H1 (cell line): Measurements from ENCODE around the gene ACVR1.

Experiments
- CHD1 ChIP-seq: IDR thresholded peaks from 2 replicates; pipeline ENCODE4 v1.6.1; 2012; ENCODE audit warnings: low read depth, low read length, improper control_type of control experiment
- CTCF ChIP-seq, 3 experiments: IDR thresholded peaks; 1 replicate in 2 of 3; 2 replicates in 1 of 3; pipeline versions ENCODE4 v1.5.1 to v1.6.1; 2011; ENCODE audit warnings: low read length in 3 of 3, mild to moderate bottlenecking in 3 of 3, inconsistent platforms in 2 of 3, low read depth in 1 of 3, moderate library complexity in 1 of 3; ENCODE audit not compliant: insufficient read depth in 1 of 3; ENCODE audit errors: control extremely low read depth in 1 of 3
- E2F6 ChIP-seq: IDR thresholded peaks from 2 replicates; pipeline ENCODE4 v1.6.1; 2012; ENCODE audit warnings: inconsistent platforms
- EP300 ChIP-seq, 2 experiments: IDR thresholded peaks; 1 replicate in 1 of 2; 2 replicates in 1 of 2; pipeline ENCODE4 v1.6.1; 2011 to 2012; ENCODE audit warnings: low read depth in 2 of 2, low read length in 2 of 2, mild to moderate bottlenecking in 2 of 2, borderline replicate concordance in 1 of 2, inconsistent platforms in 1 of 2, moderate library complexity in 1 of 2
- EZH2 ChIP-seq: fragments of 200-600 bp; sonication (generic); IDR thresholded peaks from 2 replicates; pipeline ENCODE4 v1.7.1; 2012; ENCODE audit warnings: low read depth, mild to moderate bottlenecking, moderate library complexity, low read length, inconsistent platforms; ENCODE audit not compliant: severe bottlenecking
- RBBP5 ChIP-seq: IDR thresholded peaks from 2 replicates; pipeline ENCODE4 v1.7.1; 2012; ENCODE audit warnings: low read depth, mild to moderate bottlenecking, inconsistent platforms, low read length, moderate library complexity, borderline replicate concordance
- RXRA ChIP-seq: IDR thresholded peaks from 2 replicates; pipeline ENCODE4 v1.6.1; 2011; ENCODE audit warnings: low read depth, mild to moderate bottlenecking, low read length, moderate library complexity; ENCODE audit not compliant: insufficient read depth
- SIN3A ChIP-seq, 2 experiments: IDR thresholded peaks in 1 of 2; conservative IDR thresholded peaks in 1 of 2; 2 replicates each; pipeline ENCODE4 v1.6.1; 2011 to 2012; ENCODE audit warnings: low read length in 2 of 2, improper control_type of control experiment in 1 of 2, low read depth in 1 of 2, mild to moderate bottlenecking in 1 of 2
- SP1 ChIP-seq: IDR thresholded peaks from 2 replicates; pipeline ENCODE4 v1.6.1; 2011; ENCODE audit warnings: low read depth, low read length
- TBP ChIP-seq: IDR thresholded peaks from 2 replicates; pipeline ENCODE4 v1.6.1; 2011; ENCODE audit warnings: low read depth, low read length, improper control_type of control experiment

- no peak for TF ChIP-seq RBBP5
- no peak for TF ChIP-seq RXRA
- TF ChIP-seq TBP, result no peak
- no peak for TF ChIP-seq SP1
- TF ChIP-seq EP300 (IDR thresholded peaks at IDR 0.05; ENCODE audit: borderline replicate concordance in 1 of 2, low read depth in 2 of 2, low read length in 2 of 2), result no peak
- TF ChIP-seq EZH2, result no peak
- TF ChIP-seq E2F6, result no peak
- no peak for TF ChIP-seq CTCF (IDR thresholded peaks at IDR 0.05; ENCODE audit: control extremely low read depth in 1 of 3, insufficient read depth in 1 of 3, low read depth in 1 of 3, low read length in 3 of 3)
- TF ChIP-seq CHD1, result no peak
- TF ChIP-seq SIN3A (conservative IDR thresholded peaks at IDR 0.05 in 1 of 2, IDR thresholded peaks at IDR 0.05 in 1 of 2; ENCODE audit: low read depth in 1 of 2, low read length in 2 of 2), result no peak
Observed at GRCh38 chr2:157758586-157758985, 117.5 kb downstream of the ACVR1 start.
